Natural killer cell (primary cell): ENCODE measurements around the gene DOCK7. TPM values are rescaled to one million over a fixed set of nuclear protein-coding genes. Genes with fewer than 3 reads are reported as not detected.

ENCODE experiments used
- ATAC-seq, 3 donors: fragments of 150-1000 bp in 2 of 3; fragments of 200-7000 bp in 1 of 3; cut with Tn5 transposase; 1 replicate in 1 of 3; 2 replicates in 2 of 3; pipeline ENCODE4 v1.10.0; 2021; ENCODE audit warnings: mild to moderate bottlenecking in 2 of 3, moderate library complexity in 2 of 3
- DNase-seq, 2 donors: peaks; one replicate each; pipeline versions ENCODE4 v3.0.0 to v3.0.0-alpha.2; 2013 to 2021; ENCODE audit warnings: mixed read lengths in 1 of 2
- H3K27ac ChIP-seq: one replicate; pipeline ENCODE4 v1.5.1; 2013; ENCODE audit warnings: mild to moderate bottlenecking, low read length
- H3K27me3 ChIP-seq: one replicate; pipeline ENCODE4 v1.6.1; 2013; ENCODE audit warnings: low read length; ENCODE audit not compliant: control insufficient read depth, insufficient read depth
- H3K36me3 ChIP-seq: one replicate; pipeline ENCODE4 v1.6.1; 2013; ENCODE audit warnings: low read length; ENCODE audit not compliant: control insufficient read depth, insufficient read depth
- H3K4me1 ChIP-seq: one replicate; pipeline ENCODE4 v1.6.1; 2013; ENCODE audit warnings: low read length; ENCODE audit not compliant: control insufficient read depth, insufficient read depth
- H3K4me3 ChIP-seq: one replicate; pipeline ENCODE4 v1.5.1; 2013; ENCODE audit warnings: low read length
- H3K9me3 ChIP-seq: one replicate; pipeline ENCODE4 v1.6.1; 2013; ENCODE audit warnings: low read length; ENCODE audit not compliant: control insufficient read depth, insufficient read depth
- H3K27ac Mint-ChIP-seq, 2 donors: one replicate each; pipeline ENCODE4 v1.8.0; 2022; ENCODE audit warnings: mild to moderate bottlenecking in 2 of 2, mixed read lengths in 2 of 2, moderate library complexity in 1 of 2
- H3K27me3 Mint-ChIP-seq, 2 donors: one replicate each; pipeline ENCODE4 v1.8.0; 2022; ENCODE audit warnings: low read depth in 2 of 2, mixed read lengths in 2 of 2
- H3K36me3 Mint-ChIP-seq: one replicate; pipeline ENCODE4 v1.8.0; 2022; ENCODE audit warnings: mixed read lengths
- H3K4me1 Mint-ChIP-seq, 2 donors: one replicate each; pipeline ENCODE4 v1.8.0; 2022; ENCODE audit warnings: mixed read lengths in 2 of 2
- H3K4me3 Mint-ChIP-seq: one replicate; pipeline ENCODE4 v1.8.0; 2022; ENCODE audit warnings: mild to moderate bottlenecking, moderate library complexity, mixed read lengths
- H3K9me3 Mint-ChIP-seq, 2 donors: one replicate each; pipeline ENCODE4 v1.8.0; 2022; ENCODE audit warnings: mixed read lengths in 2 of 2
- CTCF ChIP-seq: fragments of 200-600 bp; IDR thresholded peaks from one replicate; pipeline ENCODE4 v1.8.0; 2022; ENCODE audit warnings: antibody characterized with exemption
- WGBS: methylation state at CpG from one replicate; pipeline ENCODE4 v1.1.7; 2013; ENCODE audit warnings: missing lambda C conversion rate; ENCODE audit not compliant: insufficient coverage; 5-methylcytosine and 5-hydroxymethylcytosine counted together
- intact Hi-C: fragments of 100-400 bp; cut with micrococcal nuclease; formaldehyde crosslinking; loops from one replicate; pipeline ENCODE4 v1.14.2; 2022
- total RNA-seq, 4 donors: library from RNA; stranded (reverse); fragments of 120-200 nt in 1 of 4; gene quantifications; one replicate each; pipeline versions ENCODE4 v1.2.3 to v1.2.4, GENCODE V29; 2013 to 2022

DOCK7 gene
- total RNA-seq, 3 donors from 2014 or later (not counting 1 experiment from before 2014, with no cell fraction given) = 4.3 to 13.1 (median 6.0) TPM

GRCh38 chr1:62493656-62494055, 194.5 kb downstream of the DOCK7 start:
- H3K36me3 Mint-ChIP-seq = no peaks in the 10 kb centered on the region
- 100% methylated on average over 1 of the region's 3 CpGs for WGBS
- Histone ChIP-seq H3K27ac (no peak overlapping the region), H3K4me3 (no peak overlapping the region), H3K36me3 (peaks cover 10% of the 10 kb centered on the region), H3K9me3 (no peaks in the 10 kb centered on the region), H3K27me3 (no peaks in the 10 kb centered on the region), H3K4me1 (no peaks in the 10 kb centered on the region)
- H3K27ac Mint-ChIP-seq = no peak overlapping the region
- H3K4me3 Mint-ChIP-seq = no peak overlapping the region
- H3K27me3 Mint-ChIP-seq = no peaks in the 10 kb centered on the region
- no peaks in the 10 kb centered on the region for H3K4me1 Mint-ChIP-seq
- no peak for TF ChIP-seq CTCF
- H3K9me3 Mint-ChIP-seq = no peaks in the 10 kb centered on the region
- no peak for DNase-seq
- intact Hi-C loops = no loop called here
- ATAC-seq = no peak

GRCh38 chr1:62492521-62492920, 195.7 kb downstream of the DOCK7 start:
- no peak for TF ChIP-seq CTCF
- H3K4me1 Mint-ChIP-seq = no peaks in the 10 kb centered on the region
- no peak for DNase-seq

DNA sequence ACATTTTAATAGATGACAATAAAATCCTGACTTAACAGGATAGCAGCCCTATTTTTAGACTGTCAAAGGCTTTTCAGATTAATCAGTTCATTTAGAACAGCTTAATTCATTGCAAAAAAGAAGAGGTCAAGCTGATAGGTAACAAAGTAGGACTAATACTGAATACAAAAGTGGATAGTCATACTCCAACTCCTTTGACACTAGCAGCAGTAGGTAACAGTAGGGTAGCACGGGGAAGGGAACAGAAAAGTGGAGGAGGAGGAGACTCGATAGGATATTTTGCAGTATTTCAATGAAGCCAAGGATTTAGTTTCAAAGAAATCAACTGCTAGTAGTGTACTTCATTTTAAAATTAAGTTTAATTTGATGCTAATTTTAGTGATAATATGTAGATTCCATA, 200.2 kb downstream of the DOCK7 start:
- ATAC-seq (no peak), DNase-seq (no peak)
- Mint-ChIP-seq H3K36me3 (no peaks in the 10 kb centered on the region), H3K27me3 (peaks cover 0 to 2% of the 10 kb centered on the region in 2 donors), H3K4me3 (no peak overlapping the region), H3K4me1 (no peaks in the 10 kb centered on the region), H3K27ac (no peak overlapping the region), H3K9me3 (no peaks in the 10 kb centered on the region)
- 94% methylated on average over 2 of the region's 2 CpGs for WGBS
- Histone ChIP-seq H3K27me3 (no peaks in the 10 kb centered on the region), H3K9me3 (no peaks in the 10 kb centered on the region), H3K4me3 (no peak overlapping the region), H3K36me3 (peaks cover 2% of the 10 kb centered on the region), H3K27ac (no peak overlapping the region), H3K4me1 (no peaks in the 10 kb centered on the region)
- intact Hi-C loops = no loop called here
- no peak for TF ChIP-seq CTCF

More at GRCh38 chr1:62492521-62492920, 195.7 kb downstream of the DOCK7 start:
- no peaks in the 10 kb centered on the region for H3K36me3 Mint-ChIP-seq
- Histone ChIP-seq H3K9me3 (no peaks in the 10 kb centered on the region), H3K27ac (no peak overlapping the region), H3K27me3 (no peaks in the 10 kb centered on the region), H3K4me1 (no peaks in the 10 kb centered on the region), H3K4me3 (no peak overlapping the region), H3K36me3 (peaks cover 10% of the 10 kb centered on the region)
- H3K27me3 Mint-ChIP-seq = no peaks in the 10 kb centered on the region
- no peak overlapping the region for H3K4me3 Mint-ChIP-seq
- intact Hi-C loops = no loop called here
- ATAC-seq = no peak
- H3K9me3 Mint-ChIP-seq = no peaks in the 10 kb centered on the region
- H3K27ac Mint-ChIP-seq = no peak overlapping the region
- WGBS = 85% methylated on average over 1 of the region's 2 CpGs

- no peaks in the 10 kb centered on the region for H3K9me3 ChIP-seq
- no peaks in the 10 kb centered on the region for H3K4me1 ChIP-seq
- Mint-ChIP-seq H3K27ac (no peak overlapping the region), H3K4me1 (no peaks in the 10 kb centered on the region), H3K36me3 (no peaks in the 10 kb centered on the region), H3K27me3 (peaks cover 0 to 2% of the 10 kb centered on the region in 2 donors), H3K4me3 (no peak overlapping the region), H3K9me3 (no peaks in the 10 kb centered on the region)
- no peak for ATAC-seq
- H3K27me3 ChIP-seq = no peaks in the 10 kb centered on the region
- intact Hi-C loops = no loop called here
- 83% methylated on average over 3 of the region's 5 CpGs for WGBS
- DNase-seq = no peak
- no peak overlapping the region for H3K4me3 ChIP-seq
- TF ChIP-seq CTCF = no peak
- no peaks in the 10 kb centered on the region for H3K36me3 ChIP-seq
- H3K27ac ChIP-seq = no peak overlapping the region
Observed at GRCh38 chr1:62484824-62485468, 203.2 kb downstream of the DOCK7 start.
